Measurements from ENCODE around the gene GLG1.

Gene GLG1

GRCh38 chr16:74497761-74498160, 109.2 kb downstream of the GLG1 start:
- DNase-seq (ENCODE audit: low spot score), result no peak
- in situ Hi-C loops (cut with MboI; ENCODE audit: low pct_unique_long_range_greater_than_20kb, low sequenced_read_pairs, unreplicated experiment), result loop anchor here (25.0 kb wide), 1 partner anchor 115 kb away; the partner anchor contains the start of gene GLG1
- TF ChIP-seq CTCF (IDR thresholded peaks at IDR 0.05; ENCODE audit: extremely low read depth, insufficient read depth, missing control alignments), result no peak

GRCh38 chr16:74496054-74496453, 110.9 kb downstream of the GLG1 start:
- no peak for DNase-seq (ENCODE audit: low spot score)
- no peak for TF ChIP-seq CTCF (IDR thresholded peaks at IDR 0.05; ENCODE audit: extremely low read depth, insufficient read depth, missing control alignments)
- in situ Hi-C loops (cut with MboI; ENCODE audit: low pct_unique_long_range_greater_than_20kb, low sequenced_read_pairs, unreplicated experiment), result loop anchor here (25.0 kb wide), 1 partner anchor 116 kb away; the partner anchor contains the start of gene GLG1

- in situ Hi-C loops (cut with MboI; ENCODE audit: low pct_unique_long_range_greater_than_20kb, low sequenced_read_pairs, unreplicated experiment), result loop anchor here (25.0 kb wide), 1 partner anchor 119 kb away; the partner anchor contains the start of gene GLG1
- TF ChIP-seq CTCF (IDR thresholded peaks at IDR 0.05; ENCODE audit: extremely low read depth, insufficient read depth, missing control alignments), result no peak
- DNase-seq (ENCODE audit: low spot score), result no peak
Observed at GRCh38 chr16:74492976-74493375, 113.9 kb downstream of the GLG1 start.

GRCh38 chr16:74487634-74488495, 119.0 kb downstream of the GLG1 start:
- DNase-seq (ENCODE audit: low spot score), result no peak
- in situ Hi-C loops (cut with MboI; ENCODE audit: low pct_unique_long_range_greater_than_20kb, low sequenced_read_pairs, unreplicated experiment), result loop anchor here (25.0 kb wide), 1 partner anchor 124 kb away; the partner anchor contains the start of gene GLG1
- no peak for TF ChIP-seq CTCF (IDR thresholded peaks at IDR 0.05; ENCODE audit: extremely low read depth, insufficient read depth, missing control alignments)

GRCh38 chr16:74485916-74486315, 121.0 kb downstream of the GLG1 start:
- no peak for DNase-seq (ENCODE audit: low spot score)
- TF ChIP-seq CTCF (IDR thresholded peaks at IDR 0.05; ENCODE audit: extremely low read depth, insufficient read depth, missing control alignments), result no peak
- in situ Hi-C loops (cut with MboI; ENCODE audit: low pct_unique_long_range_greater_than_20kb, low sequenced_read_pairs, unreplicated experiment), result loop anchor here (25.0 kb wide), 1 partner anchor 126 kb away; the partner anchor contains the start of gene GLG1

- TF ChIP-seq CTCF (IDR thresholded peaks at IDR 0.05; ENCODE audit: extremely low read depth, insufficient read depth, missing control alignments), result no peak
- in situ Hi-C loops (cut with MboI; ENCODE audit: low pct_unique_long_range_greater_than_20kb, low sequenced_read_pairs, unreplicated experiment), result loop anchor here (25.0 kb wide), 1 partner anchor 132 kb away; the partner anchor contains the start of gene GLG1
- no peak for DNase-seq (ENCODE audit: low spot score)
Observed at GRCh38 chr16:74480150-74481029, 126.5 kb downstream of the GLG1 start.

Measured in GM13977 (cell line).